Measurements from ENCODE around the gene MAN2A2. TPM values are rescaled to one million over a fixed set of nuclear protein-coding genes. Genes with fewer than 3 reads are reported as not detected.

Gene MAN2A2
- total and polyA plus RNA-seq, 2 of the 8 experiments (the other 6 are each of a cell fraction or from before 2014, with no cell fraction given) = 23.1 to 29.7 TPM

GRCh38 chr15:90911906-90912769 is 9.0 kb downstream of the MAN2A2 start (continued):
- no peak for TF ChIP-seq POU5F1 (IDR thresholded peaks at IDR 0.05; ENCODE audit: low read depth, low read length)
